Keratinocyte (primary cell): ENCODE data around the gene LSM14B. TPM values are rescaled to one million over a fixed set of nuclear protein-coding genes. Genes with fewer than 3 reads are reported as not detected.

Experiments used
- DNase-seq: peaks from one replicate; pipeline ENCODE4 v3.0.0-alpha.2; 2011; ENCODE audit warnings: low read depth, missing footprints, low spot score
- FAIRE-seq: peaks from 2 replicates; lab custom pipeline; 2011; peaks lifted over from hg19 to GRCh38; lab: Jason Lieb, UNC
- H2AFZ ChIP-seq: 2 replicates; pipeline ENCODE4 v1.6.0; 2012; ENCODE audit warnings: low read length, control low read depth, inconsistent platforms; ENCODE audit not compliant: control insufficient read depth
- H3K27ac ChIP-seq: 2 replicates; pipeline ENCODE4 v1.5.1; 2011; ENCODE audit warnings: low read length; ENCODE audit not compliant: control insufficient read depth, insufficient read depth
- H3K27me3 ChIP-seq: 3 replicates; pipeline ENCODE4 v1.6.0; 2011; ENCODE audit warnings: low read length; ENCODE audit not compliant: control insufficient read depth, insufficient read depth; ENCODE audit errors: extremely low read depth
- H3K36me3 ChIP-seq, 2 experiments: 2 replicates in 1 of 2; 3 replicates in 1 of 2; pipeline ENCODE4 v1.5.1; 2011; ENCODE audit warnings: low read length in 2 of 2, mild to moderate bottlenecking in 1 of 2; ENCODE audit not compliant: control insufficient read depth in 2 of 2, insufficient read depth in 2 of 2; ENCODE audit errors: extremely low read depth in 1 of 2
- H3K4me1 ChIP-seq: 3 replicates; pipeline ENCODE4 v1.5.1; 2011; ENCODE audit warnings: low read length; ENCODE audit not compliant: control insufficient read depth, insufficient read depth; ENCODE audit errors: extremely low read depth
- H3K4me2 ChIP-seq: 3 replicates; pipeline ENCODE4 v1.6.0; 2011; ENCODE audit warnings: low read depth, low read length; ENCODE audit not compliant: control insufficient read depth, insufficient read depth; ENCODE audit errors: extremely low read depth
- H3K4me3 ChIP-seq, 3 experiments: fragments of 200-600 bp in 1 of 3; sonication (generic) in 1 of 3; 2 replicates in 2 of 3; 3 replicates in 1 of 3; pipeline ENCODE4 v1.5.1; 2011 to 2016; ENCODE audit warnings: low read length in 3 of 3, mild to moderate bottlenecking in 3 of 3, control low read depth in 2 of 3, inconsistent platforms in 1 of 3, low read depth in 1 of 3, mixed read lengths in 1 of 3, mixed run types in 1 of 3, moderate library complexity in 1 of 3; ENCODE audit not compliant: control insufficient read depth in 2 of 3, insufficient read depth in 2 of 3; ENCODE audit errors: extremely low read depth in 1 of 3
- H3K79me2 ChIP-seq: 2 replicates; pipeline ENCODE4 v1.6.0; 2012; ENCODE audit warnings: low read length; ENCODE audit not compliant: control insufficient read depth, insufficient read depth
- H3K9ac ChIP-seq: 3 replicates; pipeline ENCODE4 v1.6.0; 2011; ENCODE audit warnings: low read length; ENCODE audit not compliant: control insufficient read depth, insufficient read depth; ENCODE audit errors: extremely low read depth
- H3K9me1 ChIP-seq: 3 replicates; pipeline ENCODE4 v1.6.0; 2011; ENCODE audit warnings: low read length; ENCODE audit not compliant: control insufficient read depth, insufficient read depth; ENCODE audit errors: extremely low read depth
- H3K9me3 ChIP-seq: 2 replicates; pipeline ENCODE4 v1.5.1; 2012; ENCODE audit warnings: low read depth, low read length; ENCODE audit not compliant: control insufficient read depth
- H4K20me1 ChIP-seq: 3 replicates; pipeline ENCODE4 v1.6.0; 2011; ENCODE audit warnings: low read length; ENCODE audit not compliant: control insufficient read depth, insufficient read depth; ENCODE audit errors: extremely low read depth
- CTCF ChIP-seq, 3 experiments: IDR thresholded peaks in 1 of 3; conservative IDR thresholded peaks in 1 of 3; optimal IDR thresholded peaks in 1 of 3; 2 replicates in 2 of 3; 3 replicates in 1 of 3; pipeline versions ENCODE3 to v1.5.1; 2011; ENCODE audit warnings: low read length in 3 of 3, mild to moderate bottlenecking in 3 of 3, moderate library complexity in 2 of 3, control low read depth in 1 of 3, inconsistent platforms in 1 of 3; ENCODE audit not compliant: insufficient read depth in 2 of 3; ENCODE audit errors: extremely low read depth in 1 of 3
- EZH2 ChIP-seq: IDR thresholded peaks from one replicate; pipeline ENCODE4 v1.6.1; 2012; ENCODE audit warnings: inconsistent platforms, mild to moderate bottlenecking, low read length, moderate library complexity
- dilution Hi-C: fragments of 300-500 bp; cut with MboI; formaldehyde crosslinking; loops from one replicate; pipeline ENCODE4 v1.7.0; 2020; ENCODE audit warnings: low sequenced_read_pairs; ENCODE audit not compliant: extremely low pct_ligation_motif_present
- polyA plus RNA-seq, 5 experiments: library from polyadenylated mRNA; depleted of rRNA in 3 of 5; stranded (reverse) in 3 of 5; stranded (forward) in 1 of 5; unstranded in 1 of 5; fragments of >200 nt; gene quantifications; 1 replicate in 1 of 5; 2 replicates in 3 of 5; 3 replicates in 1 of 5; pipeline versions ENCODE4 v1.2.1 to v1.2.3, GENCODE V29; 2011 to 2012; ENCODE audit warnings: missing spikeins in 2 of 5, low read depth in 1 of 5, low replicate concordance in 1 of 5

The LSM14B gene
- polyA plus RNA-seq, 1 donor (not counting 4 experiments of a cell fraction or from before 2014, with no cell fraction given) = 21.7 TPM

DNA sequence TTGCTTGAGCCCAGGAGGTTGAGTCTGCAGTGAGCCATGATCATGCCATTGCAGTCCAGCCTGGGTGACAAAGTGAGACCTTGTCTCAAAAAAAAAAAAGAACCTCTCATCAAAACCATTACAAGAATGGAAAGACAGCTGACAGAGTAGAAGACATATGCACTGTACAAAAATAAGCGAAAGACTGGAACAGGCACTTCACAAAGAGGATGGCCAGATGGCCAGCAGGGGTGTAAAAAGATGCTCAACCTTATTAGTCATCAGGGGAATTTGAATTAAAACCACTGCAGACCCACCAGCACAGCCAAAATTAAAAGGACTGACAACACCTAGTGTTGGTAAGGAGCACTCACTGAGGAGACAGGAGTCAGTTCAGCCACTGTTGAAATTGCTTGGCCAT lies 43.1 kb upstream of the LSM14B start:
- no peaks in the 10 kb centered on the region for H3K9me1 ChIP-seq
- H3K27ac ChIP-seq = no peak overlapping the region
- TF ChIP-seq EZH2 (no peak), CTCF (optimal IDR thresholded peaks at IDR 0.05 in 1 of 3, IDR thresholded peaks at IDR 0.05 in 1 of 3, conservative IDR thresholded peaks at IDR 0.05 in 1 of 3; ENCODE audit: extremely low read depth in 1 of 3, insufficient read depth in 2 of 3, low read length in 3 of 3) (no peak)
- H3K4me2 ChIP-seq = no peak overlapping the region
- FAIRE-seq (no peak), DNase-seq (no peak)
- H3K4me3 ChIP-seq = no peak overlapping the region
- no peaks in the 10 kb centered on the region for H4K20me1 ChIP-seq
- H3K9me3 ChIP-seq = no peaks in the 10 kb centered on the region
- H3K27me3 ChIP-seq = peaks cover 3% of the 10 kb centered on the region
- H3K79me2 ChIP-seq = no peaks in the 10 kb centered on the region
- no peaks in the 10 kb centered on the region for H3K4me1 ChIP-seq
- H3K36me3 ChIP-seq = no peaks in the 10 kb centered on the region
- H2AFZ ChIP-seq = no peak overlapping the region
- no peak overlapping the region for H3K9ac ChIP-seq
- dilution Hi-C loops = no loop called here

DNA sequence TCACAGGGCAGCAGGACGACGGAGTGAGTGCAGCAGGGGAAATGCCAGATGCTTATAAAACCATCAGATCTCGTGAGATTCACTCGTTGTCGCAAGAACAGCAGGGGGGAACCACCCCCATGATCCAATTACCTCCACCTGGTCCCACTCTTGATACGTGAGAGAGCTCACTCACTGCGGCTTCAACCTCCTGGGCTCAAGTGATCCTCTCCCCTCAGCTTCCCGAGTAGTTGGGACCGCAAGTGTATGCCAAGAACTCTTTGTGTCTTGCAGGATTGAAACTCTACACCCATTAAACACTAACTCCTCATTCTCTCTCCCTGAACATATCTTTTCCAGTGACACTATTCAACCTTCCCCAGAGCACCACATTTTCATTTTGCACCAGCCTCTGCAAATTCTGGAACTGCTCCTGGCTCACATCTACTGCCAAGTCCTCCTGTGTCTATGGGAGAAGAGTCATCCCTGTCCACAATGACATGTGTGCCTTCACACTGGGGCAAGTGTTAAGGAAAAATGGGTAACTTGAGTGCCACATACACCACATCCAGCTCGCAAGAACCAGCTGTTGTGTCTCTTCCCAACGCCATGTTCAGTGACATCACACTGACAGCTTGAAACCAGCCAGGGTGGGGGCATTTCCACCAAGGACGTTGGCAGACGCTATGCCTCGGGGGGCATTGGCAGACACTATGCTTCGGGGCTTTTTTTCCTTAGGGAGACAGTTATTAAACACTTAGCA lies 41.9 kb upstream of the LSM14B start:
- TF ChIP-seq CTCF (optimal IDR thresholded peaks at IDR 0.05 in 1 of 3, IDR thresholded peaks at IDR 0.05 in 1 of 3, conservative IDR thresholded peaks at IDR 0.05 in 1 of 3; ENCODE audit: extremely low read depth in 1 of 3, insufficient read depth in 2 of 3, low read length in 3 of 3) (no peak), EZH2 (no peak)
- Histone ChIP-seq H3K9me3 (no peaks in the 10 kb centered on the region), H2AFZ (no peak overlapping the region), H3K79me2 (no peaks in the 10 kb centered on the region), H3K4me1 (no peaks in the 10 kb centered on the region), H3K9me1 (no peaks in the 10 kb centered on the region), H3K27ac (no peak overlapping the region), H3K27me3 (peaks cover 3% of the 10 kb centered on the region), H3K9ac (no peak overlapping the region), H3K4me3 (no peak overlapping the region), H3K4me2 (no peak overlapping the region), H3K36me3 (no peaks in the 10 kb centered on the region), H4K20me1 (no peaks in the 10 kb centered on the region)
- DNase-seq = no peak
- dilution Hi-C loops = no loop called here
- FAIRE-seq = no peak
